Measurements from ENCODE around the gene TSC22D3.

TSC22D3 gene

DNA sequence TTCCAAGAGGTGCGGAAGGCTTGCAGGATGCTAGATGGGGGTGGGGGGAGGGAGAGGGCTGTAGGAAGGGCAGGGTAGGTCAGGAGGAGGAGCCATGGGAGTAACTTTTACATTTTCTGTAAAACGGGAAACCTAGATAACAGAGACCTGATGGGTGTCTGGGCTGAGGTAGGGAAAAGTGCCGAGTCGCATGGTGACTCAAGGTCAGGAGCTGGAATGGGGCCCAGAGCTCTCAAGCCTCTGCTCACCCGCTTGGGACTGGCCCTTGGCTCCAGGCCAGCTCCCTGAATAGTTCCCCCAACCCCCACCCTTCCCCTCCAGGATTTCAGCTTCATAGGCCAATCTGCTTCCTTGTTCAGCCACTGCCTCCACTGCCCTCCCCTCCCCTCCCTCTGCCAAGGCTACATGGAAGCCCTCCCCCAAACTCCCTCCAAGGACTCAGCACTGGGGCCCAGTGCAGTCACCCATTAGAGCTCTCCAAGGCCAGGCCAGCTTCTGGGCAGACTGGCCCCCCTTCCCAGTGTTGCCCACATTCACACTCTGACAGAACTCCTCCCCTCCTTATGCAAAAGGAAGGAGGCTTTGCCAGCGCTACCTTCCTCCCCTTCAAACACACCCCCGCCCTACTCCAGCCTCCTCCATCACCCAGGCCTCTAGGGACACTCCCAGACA, 43.6 kb downstream of the TSC22D3 start:
- no peak overlapping the region for H3K4me3 ChIP-seq (ENCODE audit: low read depth, low read length)

DNA sequence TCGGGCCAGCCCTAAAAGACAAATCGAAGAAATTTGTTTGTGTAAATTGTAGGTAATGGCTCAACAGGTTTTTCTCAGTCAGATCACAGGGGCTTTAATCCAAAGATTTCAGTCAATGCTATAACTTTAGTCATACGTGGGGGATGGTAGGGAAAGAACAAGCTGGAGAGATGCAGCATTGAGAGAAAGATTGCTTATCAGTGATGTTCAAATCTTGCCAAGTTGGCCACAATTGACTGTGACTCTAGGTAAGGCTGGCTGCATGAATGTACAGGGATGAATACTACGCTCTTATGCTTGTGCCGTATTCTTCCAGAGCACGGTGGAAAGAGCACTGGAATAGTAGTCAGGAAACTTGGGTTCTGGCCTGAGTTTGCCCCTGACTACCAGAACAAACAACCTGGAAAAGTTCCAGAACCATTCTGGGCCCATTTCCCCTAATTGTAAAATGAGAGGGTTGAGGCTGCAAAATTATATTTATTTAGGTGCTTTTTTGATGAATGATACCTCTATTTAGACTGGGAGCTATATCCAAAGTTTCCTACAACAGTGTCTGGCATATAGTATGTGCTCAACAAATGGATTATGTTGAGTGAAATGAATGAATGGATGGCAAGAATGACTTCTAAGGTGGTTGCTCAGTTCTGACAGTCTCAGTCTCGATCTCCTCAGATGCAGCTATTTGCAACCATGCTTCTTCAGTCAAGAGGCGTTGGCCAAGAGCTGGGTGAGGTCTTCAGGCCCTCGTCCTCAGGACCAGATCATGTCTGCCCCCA, 44.4 kb downstream of the TSC22D3 start:
- TF ChIP-seq, protein P1, sequence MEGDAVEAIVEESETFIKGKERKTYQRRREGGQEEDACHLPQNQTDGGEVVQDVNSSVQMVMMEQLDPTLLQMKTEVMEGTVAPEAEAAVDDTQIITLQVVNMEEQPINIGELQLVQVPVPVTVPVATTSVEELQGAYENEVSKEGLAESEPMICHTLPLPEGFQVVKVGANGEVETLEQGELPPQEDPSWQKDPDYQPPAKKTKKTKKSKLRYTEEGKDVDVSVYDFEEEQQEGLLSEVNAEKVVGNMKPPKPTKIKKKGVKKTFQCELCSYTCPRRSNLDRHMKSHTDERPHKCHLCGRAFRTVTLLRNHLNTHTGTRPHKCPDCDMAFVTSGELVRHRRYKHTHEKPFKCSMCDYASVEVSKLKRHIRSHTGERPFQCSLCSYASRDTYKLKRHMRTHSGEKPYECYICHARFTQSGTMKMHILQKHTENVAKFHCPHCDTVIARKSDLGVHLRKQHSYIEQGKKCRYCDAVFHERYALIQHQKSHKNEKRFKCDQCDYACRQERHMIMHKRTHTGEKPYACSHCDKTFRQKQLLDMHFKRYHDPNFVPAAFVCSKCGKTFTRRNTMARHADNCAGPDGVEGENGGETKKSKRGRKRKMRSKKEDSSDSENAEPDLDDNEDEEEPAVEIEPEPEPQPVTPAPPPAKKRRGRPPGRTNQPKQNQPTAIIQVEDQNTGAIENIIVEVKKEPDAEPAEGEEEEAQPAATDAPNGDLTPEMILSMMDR (IDR thresholded peaks at IDR 0.05; ENCODE audit: borderline replicate concordance, insufficient read depth, low read depth, low read length), result no peak

More for the DNA sequence above, 43.6 kb downstream of the TSC22D3 start:
- TF ChIP-seq, protein P1 (IDR thresholded peaks at IDR 0.05; ENCODE audit: borderline replicate concordance, insufficient read depth, low read depth, low read length), result no peak

DNA sequence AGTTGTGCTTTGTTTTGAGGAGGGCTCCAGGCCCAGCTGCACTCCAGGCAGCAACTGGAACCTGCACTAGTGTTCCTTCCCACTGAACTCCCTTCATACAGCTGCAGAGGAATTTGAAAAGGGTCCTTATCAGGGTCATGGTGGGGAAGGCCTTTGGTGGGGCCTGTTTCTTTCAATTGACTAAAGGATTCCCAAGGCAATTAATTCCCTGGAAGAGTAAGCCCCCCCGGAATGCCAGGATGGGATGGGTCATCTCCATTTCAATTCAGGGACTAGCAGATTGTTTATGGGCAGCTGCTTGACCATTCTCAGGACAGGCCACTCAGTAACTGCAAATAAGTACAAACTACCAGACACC, 45.3 kb downstream of the TSC22D3 start:
- TF ChIP-seq, protein P1 (IDR thresholded peaks at IDR 0.05; ENCODE audit: borderline replicate concordance, insufficient read depth, low read depth, low read length), result no peak
- no peak overlapping the region for H3K4me3 ChIP-seq (ENCODE audit: low read depth, low read length)

More for the DNA sequence above, 44.4 kb downstream of the TSC22D3 start:
- no peak overlapping the region for H3K4me3 ChIP-seq (ENCODE audit: low read depth, low read length)

DNA sequence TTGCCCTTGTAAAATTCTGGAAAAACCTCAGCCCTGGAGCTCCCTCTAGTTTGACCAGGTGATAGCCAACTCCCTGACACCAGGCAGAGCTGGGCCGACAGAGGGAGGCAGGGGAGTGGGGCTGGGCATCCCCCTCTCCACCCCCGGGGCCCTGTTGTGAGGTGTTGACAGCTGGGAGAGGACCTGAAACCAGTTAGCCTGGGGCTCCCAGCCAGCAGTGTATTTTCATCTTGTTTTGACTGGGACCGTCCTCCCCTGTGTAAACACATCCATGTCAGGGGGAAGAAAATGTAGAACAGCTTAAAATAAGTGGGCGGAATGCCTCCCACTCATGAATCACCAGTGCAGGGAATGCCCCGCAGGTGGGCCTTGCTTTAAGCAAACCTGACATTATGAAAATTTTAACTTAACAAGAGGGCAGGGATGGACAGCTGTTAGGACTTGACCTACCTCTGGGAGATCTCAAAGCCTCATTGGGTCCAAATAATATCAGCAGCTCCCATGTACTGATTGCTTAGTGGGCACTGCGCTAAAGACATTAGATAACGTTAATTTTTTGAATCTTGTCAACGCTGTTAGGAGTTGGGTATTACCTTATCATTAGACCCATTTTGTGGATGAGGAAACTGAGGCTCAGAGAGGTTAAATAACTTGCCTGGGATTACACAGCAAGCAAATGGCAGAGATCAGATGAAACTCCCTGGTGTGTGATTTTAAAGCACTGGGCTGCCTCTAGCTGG, 45.9 kb downstream of the TSC22D3 start:
- TF ChIP-seq, protein P1 (IDR thresholded peaks at IDR 0.05; ENCODE audit: borderline replicate concordance, insufficient read depth, low read depth, low read length), result no peak
- H3K4me3 ChIP-seq (ENCODE audit: low read depth, low read length), result no peak overlapping the region

DNA sequence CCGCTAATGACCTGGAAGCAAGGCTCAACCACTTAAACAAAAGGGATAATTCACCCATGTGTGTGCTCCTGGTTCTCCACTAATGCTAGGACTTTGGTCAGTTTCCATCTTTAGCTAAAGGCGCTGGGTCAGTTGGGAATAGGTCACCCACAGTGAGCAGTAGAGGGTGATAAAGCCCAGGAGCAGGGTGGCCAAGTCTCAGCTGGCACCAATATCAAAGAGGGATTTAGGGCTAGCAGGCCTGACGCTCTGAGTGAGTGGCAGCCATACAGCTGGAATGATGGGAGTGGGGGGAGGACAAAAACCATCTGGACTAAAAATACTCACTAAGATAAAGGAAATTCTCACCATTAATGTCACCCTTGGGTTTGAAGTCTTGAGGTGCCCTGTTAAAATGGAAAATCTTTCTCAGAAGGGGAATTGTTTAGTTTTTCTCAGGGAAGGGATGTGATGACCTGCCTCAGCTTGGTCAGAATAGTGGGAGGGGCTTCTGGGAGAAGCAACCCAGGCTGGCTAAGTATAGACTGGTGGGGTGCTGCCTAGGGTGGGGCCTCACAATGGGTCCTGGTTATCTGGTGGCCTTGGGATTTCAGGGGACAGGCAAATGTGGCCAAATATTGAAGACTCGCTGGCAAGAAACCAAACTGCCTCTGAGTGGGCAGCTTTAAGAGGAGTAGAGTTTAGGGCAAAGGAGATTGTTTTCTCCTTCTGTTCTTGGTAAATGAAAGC, 47.1 kb downstream of the TSC22D3 start:
- TF ChIP-seq, protein P1 (IDR thresholded peaks at IDR 0.05; ENCODE audit: borderline replicate concordance, insufficient read depth, low read depth, low read length), result no peak
- H3K4me3 ChIP-seq (ENCODE audit: low read depth, low read length), result no peak overlapping the region

DNA sequence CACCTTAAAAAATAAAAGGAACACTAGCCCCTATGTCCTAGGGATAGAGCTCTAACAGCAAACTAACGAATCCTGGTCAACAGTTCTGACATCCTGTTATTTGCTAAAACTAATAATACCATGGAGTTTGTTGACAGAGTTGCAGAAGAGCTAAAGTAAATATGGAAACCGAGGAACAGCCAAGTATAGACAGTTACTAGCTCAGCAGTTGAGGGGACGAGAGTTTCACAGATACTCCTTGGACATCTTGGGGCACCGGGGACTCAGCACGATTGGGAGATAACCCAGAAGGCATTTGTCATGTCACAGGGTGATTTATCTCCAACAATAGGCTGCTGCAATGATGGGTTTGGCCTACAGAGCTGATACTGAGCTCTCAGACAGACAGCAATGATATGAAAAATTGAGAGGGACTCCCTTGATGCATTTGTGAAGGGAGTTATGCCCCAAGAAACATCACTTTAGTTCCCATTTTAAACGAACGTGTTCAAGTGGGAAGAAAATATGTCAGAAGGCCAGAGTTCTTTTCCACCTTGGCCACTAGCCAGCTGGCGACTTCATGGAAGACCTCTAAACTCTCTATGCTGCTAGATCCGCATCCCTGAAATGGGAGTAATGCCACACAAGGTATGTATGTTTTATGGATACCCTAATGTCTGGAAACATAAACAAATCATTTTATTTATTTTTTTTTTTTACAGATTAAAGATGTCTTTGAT, 48.6 kb downstream of the TSC22D3 start:
- TF ChIP-seq, protein P1 (IDR thresholded peaks at IDR 0.05; ENCODE audit: borderline replicate concordance, insufficient read depth, low read depth, low read length), result no peak
- H3K4me3 ChIP-seq (ENCODE audit: low read depth, low read length), result no peak overlapping the region
